Fibroblast of skin of back (primary cell): ENCODE results near the gene KANK2.
"Not testable (repeated sequence)": the region's sequence is repeated elsewhere in the genome, so short reads cannot be mapped to it uniquely, and the experiment has no call there.

Source experiments
- DNase-seq: peaks from one replicate; pipeline ENCODE4 v3.0.0-alpha.2; 2013

Gene KANK2

GRCh38 chr19:11171144-11171543, 26.2 kb downstream of the KANK2 start:
- no peak for DNase-seq

GRCh38 chr19:11169896-11170678, 27.3 kb downstream of the KANK2 start:
- no peak for DNase-seq

GRCh38 chr19:11168568-11168967, 28.8 kb downstream of the KANK2 start:
- peak; percentile 97 for DNase-seq

GRCh38 chr19:11166281-11167142, 30.8 kb downstream of the KANK2 start:
- DNase-seq, result peak; percentile 73

- peak; percentile 70 for DNase-seq
Measured at GRCh38 chr19:11165486-11166030, 31.8 kb downstream of the KANK2 start.

- DNase-seq, result peak; percentile 59
Measured at GRCh38 chr19:11164879-11165406, 32.4 kb downstream of the KANK2 start.

GRCh38 chr19:11164296-11164695, 33.0 kb downstream of the KANK2 start:
- no peak for DNase-seq

- not testable (repeated sequence) for DNase-seq
Measured at GRCh38 chr19:11160440-11160768, 36.9 kb downstream of the KANK2 start.

GRCh38 chr19:11159598-11160439, 37.5 kb downstream of the KANK2 start:
- DNase-seq, result no peak

GRCh38 chr19:11155373-11156120, 41.8 kb downstream of the KANK2 start, which contains the start of gene SPC24:
Gene SPC24, minus strand, starts transcription at chr19:11155782. Its CDS starts 6 bp downstream, at chr19:11155776.
- DNase-seq, result peak; percentile 98

GRCh38 chr19:11154683-11155047, 42.7 kb downstream of the KANK2 start:
- DNase-seq, result no peak

GRCh38 chr19:11152318-11153062, 44.9 kb downstream of the KANK2 start:
- peak; percentile 30 for DNase-seq

GRCh38 chr19:11151181-11151580, 46.2 kb downstream of the KANK2 start:
- no peak for DNase-seq

GRCh38 chr19:11148001-11148400, 49.3 kb downstream of the KANK2 start:
- DNase-seq, result no peak

GRCh38 chr19:11145536-11145924, 51.8 kb downstream of the KANK2 start:
- no peak for DNase-seq

- DNase-seq, result peak; percentile 95
Measured at GRCh38 chr19:11142528-11143171, 54.7 kb downstream of the KANK2 start.

- DNase-seq, result no peak
Measured at GRCh38 chr19:11141937-11142527, 55.3 kb downstream of the KANK2 start.

GRCh38 chr19:11140896-11141295, 56.4 kb downstream of the KANK2 start:
- no peak for DNase-seq

GRCh38 chr19:11140023-11140538, 57.3 kb downstream of the KANK2 start:
- DNase-seq, result not testable (repeated sequence)
